Mesendoderm (in vitro differentiated cells): Measurements from ENCODE around the gene PRDM12. TPM values are rescaled to one million over a fixed set of nuclear protein-coding genes. Genes with fewer than 3 reads are reported as not detected.

Source experiments
- DNase-seq: peaks from one replicate; pipeline ENCODE4 v3.0.0; 2013
- H2AK5ac ChIP-seq: 2 replicates; pipeline ENCODE4 v1.6.1; 2013; ENCODE audit warnings: low read length, inconsistent platforms
- H2BK120ac ChIP-seq: 2 replicates; pipeline ENCODE4 v1.6.1; 2013; ENCODE audit warnings: low read depth, mild to moderate bottlenecking, low read length, moderate library complexity, mixed read lengths
- H2BK15ac ChIP-seq: replicated peaks from 2 replicates; pipeline ENCODE4 v1.6.1; 2013; ENCODE audit warnings: low read depth, mild to moderate bottlenecking, moderate library complexity
- H2BK5ac ChIP-seq: 2 replicates; pipeline ENCODE4 v1.6.1; 2013; ENCODE audit warnings: low read length, inconsistent platforms
- H3K18ac ChIP-seq: 2 replicates; pipeline ENCODE4 v1.6.1; 2013; ENCODE audit warnings: mild to moderate bottlenecking, low read length, mixed read lengths
- H3K23ac ChIP-seq: one replicate; pipeline ENCODE4 v1.6.1; 2013; ENCODE audit warnings: low read length
- H3K27ac ChIP-seq: 2 replicates; pipeline ENCODE4 v1.5.1; 2013; ENCODE audit warnings: low read depth, mild to moderate bottlenecking, inconsistent platforms, low read length, moderate library complexity
- H3K27me3 ChIP-seq: 2 replicates; pipeline ENCODE4 v1.6.1; 2013; ENCODE audit warnings: low read length, control low read depth, mild to moderate bottlenecking, inconsistent platforms; ENCODE audit not compliant: insufficient read depth, poor library complexity
- H3K36me3 ChIP-seq: 2 replicates; pipeline ENCODE4 v1.6.1; 2013; ENCODE audit warnings: low read length, inconsistent platforms; ENCODE audit not compliant: control insufficient read depth, insufficient read depth
- H3K4ac ChIP-seq: one replicate; pipeline ENCODE4 v1.6.1; 2013; ENCODE audit warnings: low read depth, mild to moderate bottlenecking, low read length, moderate library complexity
- H3K4me1 ChIP-seq: 2 replicates; pipeline ENCODE4 v1.6.1; 2013; ENCODE audit warnings: low read depth, low read length, inconsistent platforms; ENCODE audit not compliant: control insufficient read depth
- H3K4me2 ChIP-seq: 2 replicates; pipeline ENCODE4 v1.6.1; 2013; ENCODE audit warnings: low read length
- H3K4me3 ChIP-seq: 2 replicates; pipeline ENCODE4 v1.5.1; 2013; ENCODE audit warnings: mild to moderate bottlenecking, low read length
- H3K56ac ChIP-seq: one replicate; pipeline ENCODE4 v1.6.1; 2013; ENCODE audit warnings: low read length
- H3K79me1 ChIP-seq: 2 replicates; pipeline ENCODE4 v1.6.1; 2013; ENCODE audit warnings: low read length, inconsistent platforms
- H3K79me2 ChIP-seq: 2 replicates; pipeline ENCODE4 v1.6.1; 2013; ENCODE audit warnings: mild to moderate bottlenecking, low read length; ENCODE audit not compliant: control insufficient read depth, insufficient read depth
- H3K9ac ChIP-seq: 2 replicates; pipeline ENCODE4 v1.6.1; 2013; ENCODE audit warnings: low read length, inconsistent platforms
- H4K5ac ChIP-seq: one replicate; pipeline ENCODE4 v1.6.1; 2013; ENCODE audit warnings: low read length
- H4K8ac ChIP-seq: one replicate; pipeline ENCODE4 v1.6.1; 2013; ENCODE audit warnings: low read depth, mild to moderate bottlenecking, control low read depth, low read length, moderate library complexity
- WGBS: extraction: QIAGEN DNeasy Blood & Tissue Kit; methylation state at CpG from one replicate; pipeline ENCODE4 v1.1.7; 2013; ENCODE audit warnings: low lambda C conversion rate, missing lambda C conversion rate; ENCODE audit not compliant: insufficient coverage; ENCODE audit errors: extremely low coverage; 5-methylcytosine and 5-hydroxymethylcytosine counted together
- small RNA-seq: library from polyadenylated mRNA; stranded (forward); fragments of <200 nt; extraction: miRNeasy Mini kit (QIAGEN cat#:217004); gene quantifications from one replicate; pipeline ENCODE3, GENCODE V24; 2013; ENCODE audit not compliant: insufficient read depth

PRDM12 gene

GRCh38 chr9:130731355-130731754 lies 67.0 kb downstream of the PRDM12 start:
- no CpG with 5 or more reads among the region's 2 CpGs for WGBS
- H2BK120ac ChIP-seq = no peak overlapping the region
- no peak overlapping the region for H3K18ac ChIP-seq

GRCh38 chr9:130732136-130732535 lies 67.7 kb downstream of the PRDM12 start:
- Histone ChIP-seq H3K79me2 (peaks cover 3% of the 10 kb centered on the region), H4K5ac (no peak overlapping the region), H4K8ac (no peak overlapping the region), H3K56ac (no peak overlapping the region), H2BK120ac (no peak overlapping the region), H3K4me1 (no peaks in the 10 kb centered on the region), H3K36me3 (no peaks in the 10 kb centered on the region), H3K4me3 (no peak overlapping the region), H3K23ac (no peak overlapping the region), H3K27me3 (no peaks in the 10 kb centered on the region), H2BK15ac (no peak overlapping the region), H3K27ac (no peak overlapping the region), H3K4ac (no peak overlapping the region), H3K79me1 (peaks cover 4% of the 10 kb centered on the region), H2BK5ac (no peak overlapping the region), H3K4me2 (no peak overlapping the region), H3K18ac (no peak overlapping the region), H2AK5ac (no peak overlapping the region), H3K9ac (no peak overlapping the region)
- DNase-seq = peak; percentile 28
- no CpG with 5 or more reads among the region's 2 CpGs for WGBS

More at GRCh38 chr9:130731355-130731754, 67.0 kb downstream of the PRDM12 start:
- Histone ChIP-seq H2BK15ac (no peak overlapping the region), H3K27ac (no peak overlapping the region), H3K79me2 (peaks cover 3% of the 10 kb centered on the region), H3K36me3 (no peaks in the 10 kb centered on the region), H2BK5ac (no peak overlapping the region), H2AK5ac (no peak overlapping the region), H4K5ac (no peak overlapping the region), H3K27me3 (no peaks in the 10 kb centered on the region), H3K79me1 (peaks cover 4% of the 10 kb centered on the region), H3K4ac (no peak overlapping the region), H3K4me2 (no peak overlapping the region), H3K4me3 (no peak overlapping the region), H3K9ac (no peak overlapping the region), H3K4me1 (no peaks in the 10 kb centered on the region), H3K23ac (no peak overlapping the region), H3K56ac (no peak overlapping the region), H4K8ac (no peak overlapping the region)
- DNase-seq = no peak

Small RNA genes within 50 kb of the gene (small RNA-seq; reads per million reads assigned to genes)
- gene AL359092.1 = not detected
- gene MIR6856 = not detected
